Effector CD4-positive, alpha-beta T cell (primary cell): ENCODE measurements around the gene SDC4.

Source experiments
- DNase-seq: peaks from one replicate; pipeline ENCODE4 v3.0.0-alpha.2; 2020

The SDC4 gene

GRCh38 chr20:45317826-45318225 is 30.4 kb downstream of the SDC4 start:
- no peak for DNase-seq

DNA sequence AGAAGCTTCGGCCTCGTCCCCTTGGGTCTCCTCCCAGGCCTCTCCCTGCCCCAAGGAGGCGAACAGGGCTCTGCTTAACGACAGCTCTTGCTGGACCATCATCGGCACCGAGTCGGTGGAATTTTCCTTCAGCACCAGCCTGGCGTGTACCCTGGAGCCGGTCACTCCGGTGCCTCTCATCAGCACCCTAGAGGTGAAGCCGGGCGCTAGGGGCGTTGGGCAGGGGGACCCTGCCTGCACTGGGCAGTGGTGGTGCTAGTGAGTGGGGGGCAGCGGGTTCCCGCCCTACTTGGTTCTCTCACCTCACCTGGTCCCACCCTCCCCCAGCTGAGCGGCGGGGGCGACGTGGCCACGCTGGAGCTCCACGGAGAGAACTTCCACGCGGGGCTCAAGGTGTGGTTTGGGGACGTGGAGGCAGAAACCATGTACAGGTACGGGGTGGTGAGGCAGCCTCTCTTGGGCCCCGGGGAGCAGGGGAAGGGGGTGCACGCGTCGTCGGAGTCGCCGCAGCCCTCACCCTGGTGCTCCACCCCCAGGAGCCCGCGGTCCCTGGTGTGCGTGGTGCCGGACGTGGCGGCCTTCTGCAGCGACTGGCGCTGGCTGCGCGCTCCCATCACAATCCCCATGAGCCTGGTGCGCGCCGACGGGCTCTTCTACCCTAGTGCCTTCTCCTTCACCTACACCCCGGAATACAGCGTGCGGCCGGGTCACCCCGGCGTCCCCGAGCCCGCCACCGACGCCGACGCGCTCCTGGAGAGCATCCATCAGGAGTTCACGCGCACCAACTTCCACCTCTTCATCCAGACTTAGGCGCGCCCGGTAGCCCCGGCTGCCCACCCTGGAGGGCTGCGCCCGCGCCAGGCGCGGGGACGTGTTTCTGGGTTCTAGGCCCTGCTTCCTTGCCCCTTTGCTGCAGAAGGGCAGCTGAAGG is 31.8 kb downstream of the SDC4 start:
- DNase-seq = no peak

DNA sequence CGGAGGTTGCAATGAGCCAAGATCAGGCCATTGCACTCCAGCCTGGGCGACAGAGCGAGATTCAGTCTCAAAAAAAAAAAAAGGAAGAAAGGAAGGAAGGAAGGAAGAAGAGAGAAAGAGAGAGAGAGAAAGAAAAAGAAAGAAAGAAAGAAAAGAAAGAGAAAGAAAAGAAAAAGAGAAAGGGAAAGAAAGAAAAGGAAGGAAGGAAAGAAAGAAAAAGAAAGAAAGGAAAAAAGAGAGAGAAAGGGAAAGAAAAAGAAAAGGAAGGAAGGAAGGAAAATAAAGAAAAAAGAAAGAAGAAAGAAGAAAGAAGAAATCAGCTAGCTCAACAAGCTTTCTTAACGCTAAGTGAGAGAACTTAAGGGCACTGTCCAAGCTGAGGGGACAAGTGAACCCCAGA is 32.6 kb downstream of the SDC4 start:
- DNase-seq = no peak

DNA sequence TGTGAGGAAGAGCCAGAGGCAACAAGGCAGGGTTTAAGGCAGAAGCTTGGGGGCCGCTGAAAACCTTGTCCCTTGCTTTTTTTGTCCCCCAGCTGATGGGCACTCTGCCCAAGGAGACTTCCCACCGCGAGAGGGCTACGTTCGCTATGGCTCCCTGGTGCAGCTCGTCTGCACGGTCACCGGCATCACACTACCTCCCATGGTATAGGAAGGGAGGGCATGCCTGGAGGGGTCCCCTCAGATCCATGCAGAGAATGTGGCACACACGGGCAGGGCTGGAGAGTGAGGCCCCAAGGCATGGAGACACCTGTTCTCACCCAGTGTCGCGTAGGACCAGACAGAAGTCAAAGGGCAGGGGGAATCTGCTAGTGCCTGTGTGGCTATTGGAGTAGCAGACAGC is 34.3 kb downstream of the SDC4 start:
- no peak for DNase-seq

- no peak for DNase-seq
These were observed 35.0 kb downstream of the SDC4 start for GRCh38 chr20:45313065-45313695.

DNA sequence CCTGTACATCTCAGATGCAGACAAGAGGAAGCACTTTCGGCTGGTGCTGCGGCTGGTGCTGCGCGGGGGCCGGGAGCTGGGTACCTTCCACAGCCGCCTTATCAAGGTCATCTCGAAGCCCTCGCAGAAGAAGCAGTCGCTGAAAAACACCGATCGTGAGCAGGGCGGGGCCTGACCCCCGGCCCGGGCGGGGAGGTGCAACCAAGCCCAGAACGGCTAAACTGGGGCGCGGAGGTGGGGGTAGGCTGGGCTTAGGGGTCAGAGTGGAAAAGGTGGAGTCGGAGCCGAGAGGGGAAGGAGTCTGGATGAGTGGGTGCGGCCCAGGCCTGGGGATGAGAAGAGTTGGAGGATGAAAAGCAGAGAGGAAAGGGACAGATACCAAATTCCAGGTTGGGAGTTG is 36.0 kb downstream of the SDC4 start:
- DNase-seq = no peak

GRCh38 chr20:45311589-45312211 is 36.5 kb downstream of the SDC4 start:
- DNase-seq = peak; percentile 36

GRCh38 chr20:45309075-45309474 is 39.1 kb downstream of the SDC4 start:
- DNase-seq = no peak

DNA sequence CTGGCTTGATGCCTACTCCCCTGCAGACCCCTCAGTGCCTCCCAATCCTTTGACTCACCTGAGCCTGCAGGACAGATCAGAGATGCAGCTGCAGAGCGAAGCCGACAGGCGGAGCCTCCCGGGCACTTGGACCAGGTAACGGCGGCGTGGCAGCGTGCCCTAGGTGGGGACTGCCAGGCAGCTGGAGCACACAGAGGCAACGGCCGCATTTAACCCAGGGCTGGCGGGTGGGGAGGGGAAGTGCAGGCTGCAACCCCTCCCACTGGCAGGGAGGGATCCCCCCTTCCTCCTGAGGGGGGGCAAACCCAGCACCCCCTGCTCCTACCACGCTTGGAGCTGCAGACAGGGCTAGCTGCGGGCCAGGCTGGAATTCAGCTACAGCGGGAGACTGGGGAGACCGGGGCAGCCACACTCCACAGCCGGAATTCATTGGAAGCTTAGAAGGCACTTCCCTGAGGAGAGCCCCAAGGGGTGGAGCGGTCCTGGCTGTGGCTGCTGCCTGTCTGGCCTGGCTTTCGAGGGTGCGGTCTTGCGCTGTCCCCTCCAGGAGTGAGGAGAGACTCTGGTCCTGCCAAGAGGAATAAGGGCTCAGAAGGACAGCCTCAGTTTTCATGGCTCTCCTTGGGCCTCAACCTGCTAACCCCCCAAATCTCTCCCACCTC is 40.0 kb downstream of the SDC4 start, which contains the start of gene MATN4:
TSS of gene MATN4 (minus strand) at position 183 of the 662 bp plus-strand sequence. CDS start 2,717 bp downstream, outside the sequence.
- DNase-seq = no peak

DNA sequence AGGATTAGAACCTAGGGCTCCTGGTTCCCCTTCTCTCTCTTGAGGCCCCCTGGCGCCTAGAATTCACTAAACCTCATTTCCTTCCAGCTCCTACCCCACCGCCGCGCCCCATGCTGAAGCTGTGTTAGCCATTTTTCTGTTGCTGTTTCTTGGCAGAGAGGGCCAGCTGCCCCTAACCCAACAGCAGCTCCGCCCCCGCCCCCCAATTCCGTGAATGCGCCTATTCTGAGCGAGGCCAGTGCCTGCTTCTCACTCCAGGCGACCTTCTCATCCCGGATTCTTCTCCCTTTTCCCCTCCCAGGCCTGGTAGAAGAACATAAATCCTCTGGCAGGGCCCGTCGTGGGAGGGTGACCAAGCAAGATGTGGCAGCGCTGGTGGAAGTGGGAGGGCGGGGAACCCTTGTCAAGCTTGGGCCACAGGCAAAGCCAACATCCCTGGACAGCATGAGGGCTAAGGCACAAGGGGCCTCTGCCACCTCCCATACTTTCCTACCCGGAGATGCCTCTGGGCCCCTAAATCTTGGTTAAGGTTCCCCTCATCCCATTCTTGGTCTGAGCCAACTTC is 41.1 kb downstream of the SDC4 start:
- no peak for DNase-seq

GRCh38 chr20:45306431-45306982 is 41.7 kb downstream of the SDC4 start, which contains the start of gene RBPJL:
RBPJL (plus strand) TSS chr20:45306840; CDS start chr20:45306923, 83 bp downstream.
- DNase-seq = peak; percentile 38

DNA sequence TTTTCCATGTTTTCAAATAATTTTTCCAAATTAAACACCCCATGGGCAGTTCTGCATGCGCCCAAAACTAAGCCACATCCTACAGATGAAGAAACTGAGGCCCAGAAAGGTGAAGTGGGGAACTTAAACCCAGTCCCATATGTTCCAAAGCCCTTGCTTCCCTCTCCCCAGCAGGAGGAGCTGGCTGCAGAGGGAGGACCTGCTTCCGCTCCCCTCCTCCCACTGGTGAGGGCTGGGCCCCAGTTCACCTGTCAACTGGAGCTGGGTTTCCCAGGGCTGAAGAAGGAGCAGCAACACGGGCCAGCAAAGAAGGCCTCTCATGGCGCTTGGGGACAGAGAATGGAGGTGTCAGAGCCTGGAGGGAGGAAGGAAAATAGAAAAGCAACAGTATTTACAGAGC is 43.0 kb downstream of the SDC4 start:
- no peak for DNase-seq

GRCh38 chr20:45304464-45304999 is 43.7 kb downstream of the SDC4 start:
- DNase-seq = no peak

DNA sequence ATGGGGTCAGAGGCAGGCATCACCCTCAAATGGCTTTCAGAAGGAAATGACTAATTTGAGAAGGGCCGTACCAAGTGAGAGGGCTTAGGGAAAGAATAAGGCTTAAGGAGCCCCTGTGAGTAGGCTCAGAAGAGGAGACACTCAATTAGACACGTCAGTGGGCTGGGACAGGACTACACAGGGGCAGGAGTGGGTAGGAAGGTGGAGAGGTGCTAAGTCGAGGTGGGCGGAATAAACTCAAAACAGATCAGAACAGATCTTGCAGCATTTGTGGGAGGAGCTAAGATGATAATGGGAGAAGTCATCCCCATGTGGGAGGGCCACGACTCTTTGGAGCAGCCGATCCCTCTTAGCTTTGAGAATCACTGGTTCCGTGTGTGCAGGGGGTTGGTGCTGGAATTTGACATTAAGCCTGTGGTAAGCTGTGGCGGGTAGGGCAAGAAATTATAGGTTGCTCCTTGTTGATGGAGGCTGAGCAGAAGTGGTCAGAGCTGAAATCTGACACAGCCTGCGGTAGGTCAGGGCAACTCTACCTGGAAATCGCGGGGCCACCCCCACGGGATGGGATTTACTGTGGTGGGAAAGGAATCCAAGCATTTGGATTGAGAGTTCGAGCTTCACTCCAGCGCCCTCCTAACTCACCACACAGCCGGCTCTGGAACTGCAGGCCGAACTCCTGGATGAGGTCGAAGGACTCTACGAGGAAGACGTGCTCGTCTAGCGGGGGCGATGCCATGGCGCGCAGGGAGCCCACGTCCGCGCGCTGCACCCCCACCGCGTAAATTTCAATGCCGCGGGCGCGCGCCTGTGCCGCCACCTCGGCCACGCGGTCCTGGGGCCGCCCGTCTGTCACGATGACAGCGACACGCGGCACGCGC is 44.4 kb downstream of the SDC4 start:
- no peak for DNase-seq

DNA sequence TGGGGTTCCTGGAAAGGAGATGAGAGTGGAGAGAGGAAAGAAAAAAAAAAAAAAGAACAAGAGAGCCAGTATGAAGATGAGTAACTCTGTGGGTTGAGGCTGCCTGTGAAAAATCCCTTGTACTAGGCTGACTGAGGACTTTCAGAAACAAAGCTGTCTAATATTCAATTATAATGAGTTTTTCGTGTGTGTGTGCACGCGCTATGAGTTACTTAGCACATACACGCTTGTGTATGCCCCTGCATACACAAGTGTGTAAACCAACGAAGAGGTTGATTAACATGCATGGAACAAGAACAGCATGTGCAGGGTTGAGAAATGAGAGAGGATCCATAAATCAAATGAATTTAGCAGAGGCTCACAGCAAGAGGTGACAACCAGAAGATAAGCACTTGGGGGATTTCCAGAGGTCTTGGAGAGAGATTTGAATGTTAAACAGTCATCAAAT is 46.4 kb downstream of the SDC4 start:
- DNase-seq = no peak

GRCh38 chr20:45300961-45301360 is 47.3 kb downstream of the SDC4 start:
- DNase-seq = no peak

DNA sequence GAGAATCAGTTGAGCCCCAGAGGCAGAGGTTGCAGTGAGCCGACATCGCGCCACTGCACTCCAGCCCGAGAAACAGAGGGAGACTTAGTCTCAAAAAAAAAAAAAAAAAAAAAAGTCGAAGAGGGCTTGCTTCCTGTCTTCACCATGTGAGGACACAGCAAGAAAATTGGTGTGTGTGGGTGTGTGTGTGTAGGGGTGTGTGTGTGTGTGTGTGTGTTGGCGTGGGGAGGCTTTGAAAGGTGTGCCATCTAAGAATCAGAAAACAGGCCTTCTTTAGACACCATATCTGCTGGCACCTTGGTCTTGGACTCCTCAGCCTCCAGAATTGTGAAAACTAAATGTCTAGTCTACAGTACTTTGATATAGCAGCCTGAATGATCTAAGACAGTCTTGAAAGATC is 48.4 kb downstream of the SDC4 start:
- DNase-seq = no peak

DNA sequence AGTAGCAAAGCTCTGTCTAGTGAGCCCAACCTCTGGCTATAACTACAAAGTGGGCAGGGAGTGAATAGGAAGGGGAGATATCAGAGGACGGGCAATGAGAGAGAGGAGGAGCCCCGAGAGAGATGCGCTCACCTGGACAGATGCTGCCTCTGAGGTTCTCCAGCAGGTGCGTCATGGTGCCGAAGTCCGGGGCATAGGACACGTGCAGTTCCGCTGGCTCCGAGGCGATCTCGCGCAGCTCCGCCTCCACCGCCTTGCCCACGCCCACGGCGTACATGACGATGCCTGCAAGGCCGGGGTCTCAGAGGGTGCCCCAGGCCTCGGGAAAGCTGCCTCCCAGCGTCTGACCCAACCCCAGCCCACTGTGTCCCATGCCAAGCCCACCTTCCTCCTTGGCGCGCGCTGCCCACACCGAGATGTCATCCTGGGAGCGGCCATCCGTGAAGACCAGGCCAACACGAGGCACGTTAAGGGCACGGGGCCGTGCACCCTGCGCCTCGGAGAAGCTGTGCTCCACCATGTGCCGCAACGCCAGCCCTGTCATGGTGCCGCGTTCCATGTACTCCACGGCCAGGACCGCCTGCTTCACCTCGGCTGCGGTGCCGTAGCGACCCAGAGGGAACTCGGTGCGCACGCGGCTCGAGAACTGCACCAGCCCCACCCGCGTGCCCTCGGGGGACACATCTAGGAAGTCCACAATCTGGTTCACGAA is 50.3 kb downstream of the SDC4 start:
- no peak for DNase-seq

DNA sequence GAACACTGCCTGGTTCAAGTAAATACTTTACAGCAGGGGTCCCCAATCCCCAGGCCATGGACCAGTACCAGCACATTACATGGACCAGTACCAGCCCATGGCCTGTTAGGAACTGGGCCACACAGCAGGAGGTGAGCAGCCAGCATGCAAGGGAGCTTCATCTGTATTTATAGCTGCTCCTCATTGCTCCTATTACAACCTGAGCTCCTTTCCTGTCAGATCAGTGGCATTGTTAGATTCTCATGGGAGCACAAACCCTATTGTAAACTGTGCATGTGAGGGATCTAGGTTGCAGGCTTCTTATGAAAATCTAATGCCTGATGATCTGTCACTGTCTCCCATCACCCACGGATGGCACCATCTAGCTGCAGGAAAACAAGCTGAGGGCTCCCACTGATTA is 53.6 kb downstream of the SDC4 start:
- no peak for DNase-seq

DNA sequence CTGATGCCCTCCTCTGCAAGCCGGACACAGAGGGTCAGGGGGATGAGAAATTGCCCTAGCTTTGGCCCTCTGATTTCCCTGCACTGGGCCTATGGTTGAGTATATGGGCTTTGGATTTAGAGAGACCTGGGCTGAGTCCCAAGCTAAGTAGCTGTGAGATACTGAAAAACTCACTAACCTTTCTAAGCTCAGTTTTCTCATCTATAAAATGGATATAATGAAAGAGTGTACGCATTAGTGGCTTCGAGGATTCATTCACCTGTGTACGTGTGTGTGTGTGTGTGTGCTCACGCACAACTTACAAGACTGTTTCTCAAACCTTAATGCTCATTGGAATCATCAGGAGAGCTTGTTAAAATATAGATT is 54.2 kb downstream of the SDC4 start:
- DNase-seq = no peak
